MM.1S (cell line): ENCODE results near the gene LRCH1.

Experiments
- CTCF ChIP-seq: fragments of 300-600 bp; sonication (generic); IDR thresholded peaks from 2 replicates; pipeline ENCODE4 v1.5.1; 2016; ENCODE audit warnings: antibody characterized with exemption, low read length, mixed read lengths
- EZH2 ChIP-seq: fragments of 300-600 bp; sonication (generic); optimal IDR thresholded peaks from 2 replicates; pipeline ENCODE3; 2017; ENCODE audit warnings: low read depth, mild to moderate bottlenecking, antibody characterized with exemption, low read length, mixed read lengths

GRCh38 chr13:46562152-46562551, 9.2 kb downstream of the LRCH1 start:
- no peak for TF ChIP-seq CTCF
- no peak for TF ChIP-seq EZH2
